Astrocyte (in vitro differentiated cells and primary cell): Measurements from ENCODE around the gene PFDN4.

Experiments
- EZH2 ChIP-seq: IDR thresholded peaks from 2 replicates; pipeline ENCODE4 v1.6.1; 2012; ENCODE audit warnings: mild to moderate bottlenecking, low read length, inconsistent platforms; ENCODE audit not compliant: insufficient read depth
- TF ChIP-seq, protein P1 (sequence below): IDR thresholded peaks from 2 replicates; pipeline ENCODE4 v1.5.1; 2011; ENCODE audit warnings: low read depth, mild to moderate bottlenecking, inconsistent platforms, low read length, moderate library complexity; ENCODE audit not compliant: insufficient read depth

DNA sequence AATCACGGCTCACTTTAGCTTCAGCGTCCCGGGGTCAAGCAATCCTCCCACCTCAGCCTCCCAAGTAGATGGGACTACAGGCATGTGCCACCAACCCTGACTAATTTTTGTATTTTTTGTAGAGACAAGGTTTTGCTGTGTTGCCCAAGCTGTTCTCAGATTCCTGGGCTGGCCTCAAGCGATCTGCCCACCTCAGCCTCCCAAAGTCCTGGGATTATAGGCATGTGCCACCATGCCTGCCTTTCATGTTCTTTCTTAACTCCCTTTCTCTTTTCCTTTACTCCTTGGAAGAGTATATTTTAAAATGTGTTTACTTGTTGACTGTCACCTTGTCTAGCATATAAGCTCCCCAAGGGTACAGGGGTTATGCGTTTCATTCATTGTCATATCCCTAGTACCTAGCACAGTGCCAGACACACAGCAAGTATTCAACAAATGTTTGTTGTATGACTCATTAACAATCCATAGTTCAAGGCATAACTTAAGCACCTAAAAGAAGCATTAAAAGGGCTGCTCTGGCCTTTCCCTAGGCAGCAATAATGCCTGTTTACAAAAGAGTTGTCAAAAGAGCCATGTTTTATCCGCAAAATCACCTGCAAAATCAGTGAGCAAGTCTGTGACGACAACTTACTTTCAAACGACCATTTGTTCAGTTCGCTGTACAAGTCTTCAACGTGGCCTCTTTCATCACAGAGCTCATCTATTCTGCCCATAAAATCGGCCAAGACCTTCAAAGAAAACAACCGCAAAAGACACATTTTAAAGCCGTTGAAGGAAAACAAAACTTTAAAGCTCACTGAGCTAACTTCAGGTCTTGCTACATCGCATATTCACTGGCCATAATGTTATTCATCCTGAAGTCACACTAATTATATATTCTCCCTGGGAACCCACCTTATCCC lies 38.7 kb upstream of the PFDN4 start:
- TF ChIP-seq, protein P1, sequence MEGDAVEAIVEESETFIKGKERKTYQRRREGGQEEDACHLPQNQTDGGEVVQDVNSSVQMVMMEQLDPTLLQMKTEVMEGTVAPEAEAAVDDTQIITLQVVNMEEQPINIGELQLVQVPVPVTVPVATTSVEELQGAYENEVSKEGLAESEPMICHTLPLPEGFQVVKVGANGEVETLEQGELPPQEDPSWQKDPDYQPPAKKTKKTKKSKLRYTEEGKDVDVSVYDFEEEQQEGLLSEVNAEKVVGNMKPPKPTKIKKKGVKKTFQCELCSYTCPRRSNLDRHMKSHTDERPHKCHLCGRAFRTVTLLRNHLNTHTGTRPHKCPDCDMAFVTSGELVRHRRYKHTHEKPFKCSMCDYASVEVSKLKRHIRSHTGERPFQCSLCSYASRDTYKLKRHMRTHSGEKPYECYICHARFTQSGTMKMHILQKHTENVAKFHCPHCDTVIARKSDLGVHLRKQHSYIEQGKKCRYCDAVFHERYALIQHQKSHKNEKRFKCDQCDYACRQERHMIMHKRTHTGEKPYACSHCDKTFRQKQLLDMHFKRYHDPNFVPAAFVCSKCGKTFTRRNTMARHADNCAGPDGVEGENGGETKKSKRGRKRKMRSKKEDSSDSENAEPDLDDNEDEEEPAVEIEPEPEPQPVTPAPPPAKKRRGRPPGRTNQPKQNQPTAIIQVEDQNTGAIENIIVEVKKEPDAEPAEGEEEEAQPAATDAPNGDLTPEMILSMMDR: no peak
- TF ChIP-seq EZH2: no peak
